HG03354 (cell line): Measurements from ENCODE around the gene QPCT.

Experiments
- ATAC-seq: cut with Tn5 transposase; IDR thresholded peaks from one replicate; pipeline ENCODE4 v1.9.1; 2021; ENCODE audit warnings: mild to moderate bottlenecking; ENCODE audit not compliant: unreplicated experiment, poor library complexity, severe bottlenecking

The QPCT gene

DNA sequence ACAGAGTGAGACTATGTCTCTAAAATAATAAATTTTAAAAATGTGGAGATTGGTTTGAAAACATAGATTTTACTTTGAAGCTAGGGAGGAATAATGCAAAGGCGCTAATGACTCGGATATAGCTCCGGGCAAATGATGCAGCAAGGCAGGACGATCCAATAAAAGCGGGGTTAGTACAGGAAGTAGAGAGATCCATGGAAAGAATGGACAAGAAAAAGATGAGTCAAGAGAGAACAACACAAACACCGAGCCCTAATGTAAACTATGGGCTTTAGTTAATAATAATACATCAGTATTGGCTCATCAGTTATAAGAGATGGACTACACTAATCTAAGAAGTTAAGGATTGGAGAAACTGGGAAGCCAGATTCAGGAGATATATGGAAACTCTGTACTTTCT, 74.5 kb downstream of the QPCT start:
- ATAC-seq: no peak

DNA sequence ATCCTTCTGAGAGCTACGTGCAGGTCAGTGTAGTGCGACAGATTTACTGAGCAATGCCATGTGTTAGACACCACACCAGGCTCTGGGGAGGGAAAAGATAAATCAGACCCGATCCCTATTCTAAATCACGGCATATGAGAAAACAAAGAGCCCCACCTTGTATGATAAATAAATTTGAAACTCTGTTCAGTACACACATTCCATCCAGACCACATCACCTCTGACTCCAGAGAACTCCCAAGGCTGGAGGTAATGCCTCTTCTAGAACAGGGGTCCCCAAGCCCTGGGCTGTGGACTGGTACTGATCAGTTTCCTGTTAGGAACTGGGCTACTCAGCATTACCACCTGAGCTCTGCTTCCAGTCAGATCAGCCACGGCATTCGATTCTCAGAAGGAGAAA, 77.3 kb downstream of the QPCT start:
- no peak for ATAC-seq

DNA sequence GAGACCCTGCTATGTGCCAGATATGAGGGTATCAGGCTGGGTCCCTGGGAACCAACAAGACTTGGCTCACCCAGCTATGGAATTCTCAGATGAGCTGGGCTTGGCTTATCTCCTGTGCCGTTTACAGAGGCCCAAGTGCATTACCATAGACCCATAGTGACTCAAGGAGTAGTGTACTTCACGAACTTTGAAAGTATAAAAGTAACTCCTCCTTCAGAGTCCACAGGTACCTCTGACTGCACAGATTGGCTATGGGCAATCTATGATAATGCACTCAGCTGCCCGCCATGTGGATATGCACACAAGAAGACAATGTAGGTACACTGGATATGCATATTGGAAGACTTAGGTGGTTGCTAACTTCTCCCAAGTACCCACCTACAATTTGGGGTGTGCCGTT, 78.4 kb downstream of the QPCT start:
- no peak for ATAC-seq
